Activated naive CD8-positive, alpha-beta T cell treated with anti-CD3 and anti-CD28 coated beads, Interleukin-2, amount 10 ng/mL, durations not matched to agents 7 days and 5 days (primary cell): ENCODE data around the gene SMAD2. TPM values are rescaled to one million over a fixed set of nuclear protein-coding genes. Genes with fewer than 3 reads are reported as not detected.

Source experiments
- ATAC-seq: fragments of 150-1000 bp; cut with Tn5 transposase; one replicate; pipeline ENCODE4 v1.10.0; 2021; ENCODE audit warnings: low read depth, moderate library complexity
- POLR2A ChIA-PET: fragments of 350-600 bp; sonication (Branson Sonifier 250); formaldehyde crosslinking; loops from one replicate; lab custom pipeline; 2021; ENCODE audit warnings: antibody characterized with exemption; lab: Charles Lee
- DNase-seq: peaks from one replicate; pipeline ENCODE4 v3.0.0; 2021
- H3K27ac Mint-ChIP-seq: one replicate; pipeline ENCODE4 v1.8.0; 2022; ENCODE audit warnings: mild to moderate bottlenecking, mixed read lengths
- H3K27me3 Mint-ChIP-seq: one replicate; pipeline ENCODE4 v1.8.0; 2022; ENCODE audit warnings: mild to moderate bottlenecking, moderate library complexity, mixed read lengths
- H3K36me3 Mint-ChIP-seq: one replicate; pipeline ENCODE4 v1.8.0; 2021; ENCODE audit warnings: mild to moderate bottlenecking, mixed read lengths
- H3K4me1 Mint-ChIP-seq: one replicate; pipeline ENCODE4 v1.8.0; 2021; ENCODE audit warnings: mixed read lengths
- H3K4me3 Mint-ChIP-seq: one replicate; pipeline ENCODE4 v1.8.0; 2022; ENCODE audit warnings: mild to moderate bottlenecking, moderate library complexity, mixed read lengths
- H3K9me3 Mint-ChIP-seq: one replicate; pipeline ENCODE4 v1.8.0; 2021; ENCODE audit warnings: mixed read lengths
- total RNA-seq, 2 experiments: library from RNA; stranded (reverse); gene quantifications; one replicate each; pipeline ENCODE4 v1.2.3, GENCODE V29; 2021

SMAD2 gene
- total RNA-seq, 2 experiments from 2014 or later, result 119 to 127 TPM

GRCh38 chr18:47881042-47881441 is 49.4 kb downstream of the SMAD2 start:
- ATAC-seq (no peak), DNase-seq (no peak)
- no peak overlapping the region for H3K4me3 Mint-ChIP-seq
- H3K36me3 Mint-ChIP-seq, result peaks cover 28% of the 10 kb centered on the region
- peaks cover 7% of the 10 kb centered on the region for H3K4me1 Mint-ChIP-seq
- H3K27ac Mint-ChIP-seq, result no peak overlapping the region
- peaks cover 1% of the 10 kb centered on the region for H3K27me3 Mint-ChIP-seq
- POLR2A ChIA-PET, result no interaction called here
- H3K9me3 Mint-ChIP-seq, result peaks cover 1% of the 10 kb centered on the region

GRCh38 chr18:47877892-47878291 is 52.6 kb downstream of the SMAD2 start:
- H3K36me3 Mint-ChIP-seq, result peaks cover 28% of the 10 kb centered on the region
- ATAC-seq, result no peak
- H3K9me3 Mint-ChIP-seq, result peaks cover 1% of the 10 kb centered on the region
- no peak for DNase-seq
- no peak overlapping the region for H3K4me3 Mint-ChIP-seq
- POLR2A ChIA-PET, result no interaction called here
- no peak overlapping the region for H3K27ac Mint-ChIP-seq
- H3K27me3 Mint-ChIP-seq, result peaks cover 1% of the 10 kb centered on the region
- H3K4me1 Mint-ChIP-seq, result peaks cover 5% of the 10 kb centered on the region

- Mint-ChIP-seq H3K4me1 (peaks cover 5% of the 10 kb centered on the region), H3K9me3 (peaks cover 1% of the 10 kb centered on the region), H3K36me3 (peaks cover 27% of the 10 kb centered on the region), H3K4me3 (no peak overlapping the region), H3K27me3 (peaks cover 1% of the 10 kb centered on the region), H3K27ac (no peak overlapping the region)
- DNase-seq (no peak), ATAC-seq (no peak)
- POLR2A ChIA-PET, result no interaction called here
Observed at GRCh38 chr18:47876813-47877212, 53.6 kb downstream of the SMAD2 start.

- Mint-ChIP-seq H3K9me3 (no peaks in the 10 kb centered on the region), H3K27ac (no peak overlapping the region), H3K27me3 (no peaks in the 10 kb centered on the region), H3K4me1 (peaks cover 12% of the 10 kb centered on the region), H3K4me3 (no peak overlapping the region), H3K36me3 (peaks cover 17% of the 10 kb centered on the region)
- ATAC-seq (no peak), DNase-seq (no peak)
- POLR2A ChIA-PET, result no interaction called here
Observed at GRCh38 chr18:47873625-47874024, 56.8 kb downstream of the SMAD2 start.

GRCh38 chr18:47872426-47872825 is 58.0 kb downstream of the SMAD2 start:
- H3K4me3 Mint-ChIP-seq, result no peak overlapping the region
- no peak for ATAC-seq
- H3K27ac Mint-ChIP-seq, result no peak overlapping the region
- no peak for DNase-seq
- peaks cover 12% of the 10 kb centered on the region for H3K4me1 Mint-ChIP-seq
- POLR2A ChIA-PET, result no interaction called here
- H3K27me3 Mint-ChIP-seq, result no peaks in the 10 kb centered on the region
- no peaks in the 10 kb centered on the region for H3K9me3 Mint-ChIP-seq
- peaks cover 23% of the 10 kb centered on the region for H3K36me3 Mint-ChIP-seq

- Mint-ChIP-seq H3K4me1 (peaks cover 12% of the 10 kb centered on the region), H3K27ac (no peak overlapping the region), H3K36me3 (peaks cover 26% of the 10 kb centered on the region), H3K4me3 (no peak overlapping the region), H3K27me3 (no peaks in the 10 kb centered on the region), H3K9me3 (no peaks in the 10 kb centered on the region)
- ATAC-seq (no peak), DNase-seq (no peak)
- POLR2A ChIA-PET, result no interaction called here
Observed at GRCh38 chr18:47871288-47871687, 59.2 kb downstream of the SMAD2 start.

- Mint-ChIP-seq H3K9me3 (no peaks in the 10 kb centered on the region), H3K4me3 (no peak overlapping the region), H3K27me3 (no peaks in the 10 kb centered on the region), H3K27ac (no peak overlapping the region), H3K36me3 (peaks cover 26% of the 10 kb centered on the region), H3K4me1 (peaks cover 12% of the 10 kb centered on the region)
- DNase-seq, result no peak
- POLR2A ChIA-PET, result no interaction called here
- no peak for ATAC-seq
Observed at GRCh38 chr18:47870605-47871004, 59.9 kb downstream of the SMAD2 start.

GRCh38 chr18:47868744-47869143 is 61.7 kb downstream of the SMAD2 start:
- ATAC-seq (no peak), DNase-seq (no peak)
- H3K27me3 Mint-ChIP-seq, result no peaks in the 10 kb centered on the region
- no peak overlapping the region for H3K4me3 Mint-ChIP-seq
- peaks cover 8% of the 10 kb centered on the region for H3K4me1 Mint-ChIP-seq
- H3K27ac Mint-ChIP-seq, result no peak overlapping the region
- POLR2A ChIA-PET, result no interaction called here
- H3K9me3 Mint-ChIP-seq, result no peaks in the 10 kb centered on the region
- H3K36me3 Mint-ChIP-seq, result peaks cover 30% of the 10 kb centered on the region

- POLR2A ChIA-PET, result no interaction called here
Observed at GRCh38 chr18:47865183-47865582, 65.3 kb downstream of the SMAD2 start.

GRCh38 chr18:47863041-47863440 is 67.4 kb downstream of the SMAD2 start:
- Mint-ChIP-seq H3K4me1 (no peaks in the 10 kb centered on the region), H3K36me3 (peaks cover 54% of the 10 kb centered on the region), H3K4me3 (no peak overlapping the region), H3K27me3 (no peaks in the 10 kb centered on the region), H3K27ac (no peak overlapping the region), H3K9me3 (peaks cover 5% of the 10 kb centered on the region)
- DNase-seq (no peak), ATAC-seq (no peak)
- POLR2A ChIA-PET, result no interaction called here

More at GRCh38 chr18:47865183-47865582, 65.3 kb downstream of the SMAD2 start:
- DNase-seq, result no peak
- Mint-ChIP-seq H3K27ac (no peak overlapping the region), H3K4me1 (no peaks in the 10 kb centered on the region), H3K36me3 (peaks cover 45% of the 10 kb centered on the region), H3K9me3 (no peaks in the 10 kb centered on the region), H3K4me3 (no peak overlapping the region), H3K27me3 (no peaks in the 10 kb centered on the region)
- no peak for ATAC-seq

GRCh38 chr18:47858607-47859006 is 71.9 kb downstream of the SMAD2 start:
- no peak for DNase-seq
- ATAC-seq, result no peak
- POLR2A ChIA-PET, result no interaction called here
- Mint-ChIP-seq H3K36me3 (peaks cover 70% of the 10 kb centered on the region), H3K27me3 (no peaks in the 10 kb centered on the region), H3K4me1 (no peaks in the 10 kb centered on the region), H3K4me3 (no peak overlapping the region), H3K9me3 (peaks cover 13% of the 10 kb centered on the region), H3K27ac (no peak overlapping the region)

- Mint-ChIP-seq H3K36me3 (peaks cover 21% of the 10 kb centered on the region), H3K9me3 (no peaks in the 10 kb centered on the region), H3K27me3 (no peaks in the 10 kb centered on the region), H3K4me3 (no peak overlapping the region), H3K4me1 (no peaks in the 10 kb centered on the region), H3K27ac (no peak overlapping the region)
- no peak for ATAC-seq
- DNase-seq, result no peak
- POLR2A ChIA-PET, result no interaction called here
Observed at GRCh38 chr18:47847635-47848034, 82.8 kb downstream of the SMAD2 start.

- peaks cover 28% of the 10 kb centered on the region for H3K36me3 Mint-ChIP-seq
- ATAC-seq, result no peak
Observed at GRCh38 chr18:47846431-47846830, 84.0 kb downstream of the SMAD2 start.

GRCh38 chr18:47844828-47845498 is 85.5 kb downstream of the SMAD2 start:
- H3K4me1 Mint-ChIP-seq, result no peaks in the 10 kb centered on the region
- no peak overlapping the region for H3K4me3 Mint-ChIP-seq
- ATAC-seq (no peak), DNase-seq (no peak)
- no peaks in the 10 kb centered on the region for H3K9me3 Mint-ChIP-seq
- POLR2A ChIA-PET, result no interaction called here
- H3K27me3 Mint-ChIP-seq, result no peaks in the 10 kb centered on the region
- H3K36me3 Mint-ChIP-seq, result peaks cover 35% of the 10 kb centered on the region
- no peak overlapping the region for H3K27ac Mint-ChIP-seq

More at GRCh38 chr18:47846431-47846830, 84.0 kb downstream of the SMAD2 start:
- Mint-ChIP-seq H3K4me1 (no peaks in the 10 kb centered on the region), H3K4me3 (no peak overlapping the region), H3K27ac (no peak overlapping the region), H3K27me3 (no peaks in the 10 kb centered on the region), H3K9me3 (no peaks in the 10 kb centered on the region)
- no peak for DNase-seq
- POLR2A ChIA-PET, result interaction anchor here (0.6 kb wide), 1 partner anchor 109 kb away, joined by 3 read pairs; no protein-coding TSS in a partner anchor
